H1 (cell line): ENCODE data around the gene CALHM3. TPM values are rescaled to one million over a fixed set of nuclear protein-coding genes. Genes with fewer than 3 reads are reported as not detected.

ENCODE experiments used
- PHF8 ChIP-seq: fragments of 200-600 bp; sonication (generic); conservative IDR thresholded peaks from 2 replicates; pipeline ENCODE4 v1.7.1; 2012; ENCODE audit warnings: low read depth, mild to moderate bottlenecking, inconsistent platforms, low read length, moderate library complexity
- SUZ12 ChIP-seq: fragments of 200-600 bp; sonication (generic); IDR thresholded peaks from 2 replicates; pipeline ENCODE4 v1.6.1; 2012; ENCODE audit warnings: mild to moderate bottlenecking, inconsistent platforms, low read length, moderate library complexity, mixed read lengths
- polyA plus RNA-seq, 7 experiments: library from polyadenylated mRNA; depleted of rRNA in 3 of 7; stranded (reverse) in 5 of 7; unstranded in 2 of 7; fragments of >200 nt in 5 of 7; fragments of 200-250 nt in 2 of 7; gene quantifications; 1 replicate in 5 of 7; 2 replicates in 1 of 7; 4 replicates in 1 of 7; pipeline versions ENCODE4 v1.2.1 to v1.2.3, GENCODE V29; 2011 to 2013; ENCODE audit warnings: missing spikeins in 2 of 7, mixed read lengths in 2 of 7
- total RNA-seq: library from RNA; stranded (reverse); fragmentation: NEBNext Ultra II Directional; extraction: Animal tissue kit (Norgen Biotek cat#: 25700); gene quantifications from 2 replicates; pipeline ENCODE4 v1.2.1, GENCODE V29; 2021

CALHM3 gene
- total and polyA plus RNA-seq, 2 of the 8 experiments (the other 6 are each of a cell fraction or from before 2014, with no cell fraction given), result 0.17 to 0.60 TPM

- TF ChIP-seq SUZ12 (no peak), PHF8 (no peak)
- TF ChIP-seq, all 59 proteins: peak for 0
Observed at GRCh38 chr10:103451091-103451813, 27.8 kb downstream of the CALHM3 start (continued).
